Heart left ventricle (tissue), 16 donors: ENCODE data around the gene LIPG. TPM values are rescaled to one million over a fixed set of nuclear protein-coding genes. Genes with fewer than 3 reads are reported as not detected.

ENCODE experiments used
- ATAC-seq, 4 donors: fragments of 200-7000 bp; cut with Tn5 transposase; one replicate each; pipeline ENCODE4 v1.9.1; 2020 to 2022; ENCODE audit warnings: moderate library complexity in 4 of 4, mild to moderate bottlenecking in 3 of 4, moderate number of reproducible peaks in 1 of 4
- DNase-seq, 5 donors: peaks; one replicate each; pipeline ENCODE4 v3.0.0-alpha.2; 2020
- H3K27ac ChIP-seq, 12 donors: fragments of 200-600 bp; sonication (generic) in 4 of 12; one replicate each; pipeline versions ENCODE4 v1.5.0 to v1.8.0; 2016 to 2022; ENCODE audit warnings: mild to moderate bottlenecking in 2 of 12
- H3K27me3 ChIP-seq, 9 donors: fragments of 200-600 bp; sonication (generic) in 2 of 9; one replicate each; pipeline versions ENCODE4 v1.5.1 to v1.8.0; 2016 to 2022; ENCODE audit warnings: mild to moderate bottlenecking in 3 of 9
- H3K36me3 ChIP-seq, 9 donors: fragments of 200-600 bp; sonication (generic) in 2 of 9; one replicate each; pipeline versions ENCODE4 v1.5.0 to v1.8.0; 2018 to 2022; ENCODE audit warnings: mild to moderate bottlenecking in 2 of 9
- H3K4me1 ChIP-seq, 12 donors: fragments of 200-600 bp; sonication (generic) in 4 of 12; one replicate each; pipeline versions ENCODE4 v1.5.0 to v1.8.0; 2016 to 2022; ENCODE audit warnings: mild to moderate bottlenecking in 3 of 12
- H3K4me3 ChIP-seq, 12 donors: fragments of 200-600 bp; sonication (generic) in 4 of 12; one replicate each; pipeline versions ENCODE4 v1.5.0 to v1.8.0; 2017 to 2022; ENCODE audit warnings: mild to moderate bottlenecking in 9 of 12, moderate library complexity in 4 of 12
- H3K9me3 ChIP-seq, 12 donors: fragments of 200-600 bp; sonication (generic) in 4 of 12; one replicate each; pipeline versions ENCODE4 v1.5.0 to v1.8.0; 2016 to 2022; ENCODE audit warnings: mild to moderate bottlenecking in 1 of 12
- POLR2A ChIP-seq, 2 donors: fragments of 450-650 bp; IDR thresholded peaks; one replicate each; pipeline ENCODE4 v1.6.1; 2017; ENCODE audit warnings: antibody characterized with exemption in 2 of 2, mild to moderate bottlenecking in 2 of 2, moderate library complexity in 2 of 2
- WGBS, 4 donors: extraction: QIAGEN DNeasy Blood & Tissue Kit in 2 of 4; methylation state at CpG; one replicate each; pipeline versions ENCODE4 v1.1.5 to v1.1.7; 2013 to 2018; 5-methylcytosine and 5-hydroxymethylcytosine counted together
- intact Hi-C, 10 donors: fragments of 100-400 bp; cut with DNase I; formaldehyde crosslinking; loops; one replicate each; pipeline versions ENCODE4 v1.11.1 to v1.14.2; 2022
- polyA plus RNA-seq, 2 donors: library from polyadenylated mRNA; stranded (reverse); fragments of 200-250 nt; gene quantifications; one replicate each; pipeline ENCODE4 v1.2.3, GENCODE V29; 2013
- total RNA-seq, 9 donors: library from RNA; depleted of rRNA in 2 of 9; stranded (reverse); fragments of >200 nt in 2 of 9; fragmentation: NEBNext Ultra II Directional in 3 of 9; extraction: Animal tissue kit (Norgen Biotek cat#: 25700) in 3 of 9; gene quantifications; one replicate each; pipeline versions ENCODE4 v1.1.0 to v1.2.4, GENCODE V29; 2016 to 2023
- TF ChIP-seq, protein P1 (sequence below), 12 donors: fragments of 200-600 bp; sonication (generic) in 4 of 12; IDR thresholded peaks; one replicate each; pipeline versions ENCODE4 v1.5.0 to v1.8.0; 2018 to 2022; ENCODE audit warnings: antibody characterized with exemption in 12 of 12, mild to moderate bottlenecking in 5 of 12
- donor health status: ischemic (EF 13 %, LVEDD 7.1; RV severe dilation, severe dysfunction).
- donor health status: healthy with polysubstance abuse.
- donor health status: DM: no; HTN: yes; CAD: no.
- donor health status: DM: no; HTN: no; CAD: no.
- donor health status: ischemic (EF 25% LVEDD 6.9; RV normal size, moderate dysfunction).
- donor health status: ischemic (EF 25% LVEDD 5.7; RV mildly dilated, moderate dysfunction).
- donor health status: healthy.
- donor health status: DM: yes; HTN: yes; CAD: no.
- donor health status: ischemic (EF 35%, LVEDD 5.7; RV mildly dilated, moderate dysfunction).
- donor health status: nonischemic (EF 11% LVEDD 7.7; RV severe dilation, severe dysfunction).
- donor health status: DM: yes; HTN: yes; CAD: no.
- donor health status: PGD.
- donor health status: ischemic (EF 29% LVEDD 5.4; RV normal size, mild dysfunction).
- donor health status: nonischemic (EF 23%, LVEDD 6.1; RV moderate dilation, normal function).

LIPG gene
- total and polyA plus RNA-seq, 11 donors, result 0.04 to 12.1 (median 1.1) TPM; not detected in 3

GRCh38 chr18:49585781-49586663, 24.2 kb downstream of the LIPG start:
- 87 to 93% (median 90%) methylated on average over 9 of the region's 9 CpGs for WGBS, 4 donors
- ATAC-seq, result no peak
- intact Hi-C loops, result no loop called here

DNA sequence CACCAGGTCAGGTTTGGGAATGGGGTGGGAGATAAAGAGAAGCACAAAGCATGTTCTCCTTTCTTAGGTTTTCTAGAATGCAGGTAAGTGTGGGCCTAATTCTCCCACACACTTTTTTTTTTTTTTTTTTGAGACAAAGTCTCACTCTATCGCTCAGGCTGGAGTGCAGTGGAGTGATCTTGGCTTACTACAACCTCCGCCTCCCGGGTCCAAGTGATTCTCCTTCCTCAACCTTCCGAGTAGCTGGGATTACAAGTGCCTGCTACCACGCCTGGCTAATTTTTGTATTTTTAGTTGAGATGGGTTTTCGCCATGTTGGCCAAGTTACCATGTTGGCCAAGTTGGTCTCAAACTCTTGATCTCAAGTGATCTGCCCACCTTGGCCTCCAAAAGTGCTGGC, 26.3 kb downstream of the LIPG start:
- no peak overlapping the region for H3K4me3 ChIP-seq
- no peaks in the 10 kb centered on the region for H3K9me3 ChIP-seq
- peaks cover 0 to 7% (median 0%) of the 10 kb centered on the region in 9 donors for H3K27me3 ChIP-seq

More at GRCh38 chr18:49585781-49586663, 24.2 kb downstream of the LIPG start:
- no peak for TF ChIP-seq POLR2A (IDR thresholded peaks at IDR 0.05)
- TF ChIP-seq, protein P1, sequence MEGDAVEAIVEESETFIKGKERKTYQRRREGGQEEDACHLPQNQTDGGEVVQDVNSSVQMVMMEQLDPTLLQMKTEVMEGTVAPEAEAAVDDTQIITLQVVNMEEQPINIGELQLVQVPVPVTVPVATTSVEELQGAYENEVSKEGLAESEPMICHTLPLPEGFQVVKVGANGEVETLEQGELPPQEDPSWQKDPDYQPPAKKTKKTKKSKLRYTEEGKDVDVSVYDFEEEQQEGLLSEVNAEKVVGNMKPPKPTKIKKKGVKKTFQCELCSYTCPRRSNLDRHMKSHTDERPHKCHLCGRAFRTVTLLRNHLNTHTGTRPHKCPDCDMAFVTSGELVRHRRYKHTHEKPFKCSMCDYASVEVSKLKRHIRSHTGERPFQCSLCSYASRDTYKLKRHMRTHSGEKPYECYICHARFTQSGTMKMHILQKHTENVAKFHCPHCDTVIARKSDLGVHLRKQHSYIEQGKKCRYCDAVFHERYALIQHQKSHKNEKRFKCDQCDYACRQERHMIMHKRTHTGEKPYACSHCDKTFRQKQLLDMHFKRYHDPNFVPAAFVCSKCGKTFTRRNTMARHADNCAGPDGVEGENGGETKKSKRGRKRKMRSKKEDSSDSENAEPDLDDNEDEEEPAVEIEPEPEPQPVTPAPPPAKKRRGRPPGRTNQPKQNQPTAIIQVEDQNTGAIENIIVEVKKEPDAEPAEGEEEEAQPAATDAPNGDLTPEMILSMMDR (IDR thresholded peaks at IDR 0.05), result no peak
- Histone ChIP-seq H3K4me3 (no peak overlapping the region), H3K27ac (no peak overlapping the region), H3K27me3 (peaks cover 0 to 7% (median 0%) of the 10 kb centered on the region in 9 donors), H3K9me3 (no peaks in the 10 kb centered on the region), H3K4me1 (no peaks in the 10 kb centered on the region), H3K36me3 (no peaks in the 10 kb centered on the region)
- DNase-seq, result no peak

GRCh38 chr18:49588971-49589370, 27.1 kb downstream of the LIPG start:
- Histone ChIP-seq H3K27ac (no peak overlapping the region), H3K27me3 (peaks cover 0 to 3% (median 0%) of the 10 kb centered on the region in 9 donors), H3K4me3 (no peak overlapping the region), H3K4me1 (no peaks in the 10 kb centered on the region), H3K36me3 (no peaks in the 10 kb centered on the region), H3K9me3 (no peaks in the 10 kb centered on the region)
- intact Hi-C loops, result no loop called here
- DNase-seq (no peak), ATAC-seq (no peak)
- no peak for TF ChIP-seq POLR2A (IDR thresholded peaks at IDR 0.05)
- TF ChIP-seq, protein P1 (IDR thresholded peaks at IDR 0.05), result no peak
- WGBS, 4 donors, result 90 to 92% (median 91%) methylated on average over 12 of the region's 12 CpGs

More for the DNA sequence above, 26.3 kb downstream of the LIPG start:
- ATAC-seq (no peak), DNase-seq (no peak)
- no peak overlapping the region for H3K27ac ChIP-seq
- 77 to 91% (median 89%) methylated on average over 6 of the region's 6 CpGs for WGBS, 4 donors
- intact Hi-C loops, result no loop called here
- H3K36me3 ChIP-seq, result no peaks in the 10 kb centered on the region
- no peaks in the 10 kb centered on the region for H3K4me1 ChIP-seq
- TF ChIP-seq POLR2A (IDR thresholded peaks at IDR 0.05), result no peak
- TF ChIP-seq, protein P1 (IDR thresholded peaks at IDR 0.05), result no peak

DNA sequence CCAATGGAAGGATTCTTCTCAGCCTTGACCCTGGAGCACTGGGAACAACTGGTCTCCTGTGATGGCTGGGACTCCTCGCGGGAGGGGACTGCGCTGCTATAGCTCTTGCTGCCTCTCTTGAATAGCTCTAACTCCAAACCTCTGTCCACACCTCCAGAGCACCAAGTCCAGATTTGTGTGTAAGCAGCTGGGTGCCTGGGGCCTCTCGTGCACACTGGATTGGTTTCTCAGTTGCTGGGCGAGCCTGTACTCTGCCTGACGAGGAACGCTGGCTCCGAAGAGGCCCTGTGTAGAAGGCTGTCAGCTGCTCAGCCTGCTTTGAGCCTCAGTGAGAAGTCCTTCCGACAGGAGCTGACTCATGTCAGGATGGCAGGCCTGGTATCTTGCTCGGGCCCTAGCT, 28.8 kb downstream of the LIPG start:
- Histone ChIP-seq H3K36me3 (no peaks in the 10 kb centered on the region), H3K9me3 (no peaks in the 10 kb centered on the region), H3K4me3 (no peak overlapping the region), H3K27me3 (peaks cover 0 to 10% (median 0%) of the 10 kb centered on the region in 9 donors), H3K4me1 (no peaks in the 10 kb centered on the region), H3K27ac (no peak overlapping the region)
- TF ChIP-seq POLR2A (IDR thresholded peaks at IDR 0.05), result no peak
- TF ChIP-seq, protein P1 (IDR thresholded peaks at IDR 0.05), result no peak
- DNase-seq (no peak), ATAC-seq (no peak)
- intact Hi-C loops, result loop anchor here in 1 of 10 donors (10.0 kb wide), 1 partner anchor 144 kb away; no protein-coding TSS in a partner anchor
- whole genome bisulfite sequencing, 4 donors, result 89 to 97% (median 89%) methylated on average over 10 of the region's 10 CpGs
